GM13977 (cell line): Measurements from ENCODE around the gene ABI1.

ENCODE experiments used
- DNase-seq: peaks from one replicate; pipeline ENCODE4 v3.0.0; 2012; ENCODE audit warnings: low spot score
- CTCF ChIP-seq: IDR thresholded peaks from 2 replicates; pipeline ENCODE4 v1.5.1; 2012; ENCODE audit warnings: mild to moderate bottlenecking, control low read depth; ENCODE audit not compliant: insufficient read depth; ENCODE audit errors: extremely low read depth, missing control alignments
- in situ Hi-C: fragments of 300-500 bp; cut with MboI; formaldehyde crosslinking; loops from one replicate; pipeline ENCODE4 v1.12.0; 2022; ENCODE audit warnings: low sequenced_read_pairs, low pct_unique_long_range_greater_than_20kb, mixed read lengths, inconsistent platforms; ENCODE audit not compliant: unreplicated experiment

ABI1 gene

GRCh38 chr10:26721561-26721960, 139.2 kb downstream of the ABI1 start:
- no peak for TF ChIP-seq CTCF
- in situ Hi-C loops = no loop called here

GRCh38 chr10:26717476-26717875, 143.3 kb downstream of the ABI1 start:
- in situ Hi-C loops = no loop called here
- no peak for TF ChIP-seq CTCF
- no peak for DNase-seq

More at GRCh38 chr10:26721561-26721960, 139.2 kb downstream of the ABI1 start:
- no peak for DNase-seq

GRCh38 chr10:26715137-26715487, 145.6 kb downstream of the ABI1 start:
- TF ChIP-seq CTCF = no peak
- in situ Hi-C loops = no loop called here
- DNase-seq = no peak

GRCh38 chr10:26714415-26715136, 146.2 kb downstream of the ABI1 start:
- TF ChIP-seq CTCF = no peak
- in situ Hi-C loops = no loop called here
- no peak for DNase-seq

GRCh38 chr10:26711324-26711723, 149.4 kb downstream of the ABI1 start:
- no peak for TF ChIP-seq CTCF
- DNase-seq = no peak
- in situ Hi-C loops = no loop called here

GRCh38 chr10:26706936-26707335, 153.8 kb downstream of the ABI1 start:
- in situ Hi-C loops = no loop called here

More at GRCh38 chr10:26706936-26707335, 153.8 kb downstream of the ABI1 start:
- DNase-seq = no peak
- TF ChIP-seq CTCF = no peak
